ENCODE data around the gene PFKFB3.
A peak's percentile ranks its signal among the peaks of the same experiment; 100 is the strongest.
"Not testable (repeated sequence)": the region's sequence is repeated elsewhere in the genome, so short reads cannot be mapped to it uniquely, and the experiment has no call there.

Gene PFKFB3

DNA sequence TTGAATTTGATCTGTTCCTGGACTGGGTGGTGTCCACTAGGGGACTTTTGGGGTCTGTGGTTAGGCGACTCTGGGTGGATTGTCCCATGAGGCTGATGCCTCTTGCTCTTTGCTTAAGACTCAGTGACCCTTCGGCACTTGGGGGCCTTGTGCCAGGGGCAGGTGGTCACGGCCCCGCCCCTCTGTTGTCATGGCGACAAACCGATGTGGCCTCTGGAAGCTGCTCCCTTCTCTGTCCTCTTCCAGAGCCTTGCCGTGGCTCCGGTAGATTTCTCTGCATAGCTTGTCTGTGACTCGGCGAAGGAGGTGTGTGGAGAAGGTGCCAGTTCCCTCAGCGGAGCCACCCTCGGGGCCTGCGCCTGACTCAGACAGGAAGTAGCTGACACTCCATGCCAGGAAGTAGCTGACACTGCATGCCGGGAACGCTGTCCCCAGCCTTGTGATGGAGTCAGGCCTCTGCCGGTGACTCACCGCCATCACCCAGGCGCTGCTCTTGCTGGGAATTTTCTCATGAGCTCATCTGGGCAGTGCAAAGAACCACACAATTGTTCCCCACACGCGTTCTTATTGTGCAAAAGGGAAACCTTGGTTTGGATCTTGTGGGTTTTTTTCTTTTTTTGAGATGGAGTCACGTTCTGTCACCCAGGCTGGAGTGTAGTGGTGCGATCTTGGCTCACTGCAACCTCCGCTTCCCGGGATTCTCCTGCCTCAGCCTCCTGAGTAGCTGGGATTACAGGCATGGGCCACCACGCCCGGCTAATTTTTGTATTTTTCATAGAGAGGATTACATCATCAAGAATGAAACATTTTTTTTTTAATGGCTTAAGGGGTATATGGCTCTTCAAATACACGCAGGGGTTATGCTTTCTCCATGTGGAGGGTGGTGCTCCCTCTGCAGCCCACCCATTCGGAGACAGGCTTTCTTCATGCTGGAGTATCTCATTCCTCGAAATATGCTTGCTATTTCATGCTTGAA, 72.6 kb downstream of the PFKFB3 start:
- peak; percentile 86 for DNase-seq

DNA sequence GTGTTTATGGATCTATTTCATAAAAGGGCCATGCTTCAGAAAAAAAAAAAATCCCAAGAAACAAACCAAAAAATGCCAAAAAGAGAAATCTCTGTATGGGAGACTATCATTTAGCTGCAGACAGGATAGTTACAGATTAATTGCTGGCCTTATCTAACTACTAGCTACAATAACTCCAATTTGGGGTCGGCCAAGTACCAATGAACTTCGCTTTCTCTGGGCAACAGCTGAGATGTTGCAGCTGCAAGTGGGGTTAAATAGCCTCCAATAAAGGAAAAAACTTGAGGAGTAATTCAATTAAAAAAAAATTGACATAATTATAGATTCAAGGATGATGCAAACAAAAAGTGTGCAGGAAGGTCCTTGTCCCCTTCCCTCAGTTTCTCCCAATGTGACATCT, 73.6 kb downstream of the PFKFB3 start:
- no peak for DNase-seq

DNA sequence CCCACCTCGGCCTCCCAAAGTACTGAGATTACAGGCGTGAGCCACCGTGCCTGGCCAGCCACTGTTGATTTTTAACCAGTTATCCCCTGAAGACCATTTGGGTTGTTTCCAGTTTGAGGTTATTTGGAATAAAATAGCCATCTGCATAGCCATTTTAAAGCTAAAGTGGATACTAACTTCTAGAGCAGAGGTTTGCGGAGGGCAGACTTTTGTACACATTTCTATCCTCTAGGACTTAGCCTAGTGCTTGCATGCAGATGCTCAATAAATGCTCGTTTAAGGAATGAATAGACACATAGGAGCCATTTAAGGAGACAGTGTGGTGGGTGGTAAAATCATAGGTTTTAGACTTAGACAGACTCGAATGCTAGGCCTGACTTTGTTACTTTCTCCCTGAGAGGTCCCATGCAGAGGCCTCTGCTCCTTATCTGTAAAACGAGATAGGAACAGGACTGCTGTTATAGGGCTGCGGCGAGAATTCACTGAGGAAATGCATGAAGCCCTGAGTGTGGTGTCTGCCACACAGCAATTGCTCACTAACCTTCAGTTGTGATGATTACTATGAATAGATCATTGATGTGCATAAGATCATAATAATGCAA, 75.9 kb downstream of the PFKFB3 start:
- no peak for DNase-seq

DNA sequence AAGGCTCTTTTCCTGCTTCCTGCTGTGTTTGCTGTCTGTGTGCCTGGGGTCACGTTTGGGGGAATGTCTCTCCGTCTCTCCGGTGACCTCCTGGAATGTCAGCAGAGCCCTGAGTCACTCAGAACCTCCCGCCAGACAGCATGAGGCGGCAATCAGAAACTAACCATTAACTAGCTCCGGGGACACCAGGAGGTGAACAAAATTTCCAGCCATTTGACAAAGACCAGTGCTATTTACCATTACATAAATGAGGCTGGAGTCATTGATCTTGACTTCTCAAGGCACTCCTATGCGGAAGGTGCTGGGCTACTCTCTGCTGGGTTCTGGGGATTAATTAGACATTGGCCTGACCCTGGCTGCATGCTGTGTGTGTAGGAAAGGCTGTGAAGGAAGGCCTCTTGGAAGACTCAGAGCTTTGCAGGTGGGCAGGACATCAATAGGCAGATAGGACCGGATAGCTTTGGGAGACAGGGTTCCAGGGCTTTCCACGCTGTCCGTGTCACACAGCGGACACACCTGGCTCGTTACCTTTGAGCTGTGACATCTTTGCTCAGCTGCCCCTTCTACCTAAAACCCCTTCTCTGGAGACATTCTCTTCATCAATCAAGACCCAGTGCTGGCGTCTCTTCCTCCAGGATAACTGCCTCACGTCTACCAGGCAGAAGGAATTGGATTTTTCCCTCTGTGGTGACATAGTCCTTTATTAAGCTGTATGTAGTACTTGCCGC, 77.0 kb downstream of the PFKFB3 start:
- no peak for DNase-seq

DNA sequence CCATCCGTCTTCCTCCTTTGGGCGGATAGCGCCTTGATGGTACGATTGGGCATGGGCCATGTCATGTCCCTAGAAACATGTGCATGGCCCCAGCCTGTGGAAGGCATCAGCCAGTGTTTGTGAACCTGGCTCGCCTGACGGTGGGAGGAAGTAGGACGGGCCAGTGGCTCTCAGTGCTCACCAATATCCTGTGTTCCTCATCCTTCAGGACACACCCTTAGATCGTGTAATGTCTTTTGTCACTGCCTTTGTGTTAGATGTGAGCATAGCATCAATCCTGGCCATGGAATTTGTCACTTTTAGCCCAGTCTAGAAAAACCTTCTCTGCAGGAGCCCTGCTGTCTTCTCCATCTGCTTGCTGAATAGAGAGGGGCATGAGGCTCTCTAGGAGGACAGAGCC, 77.6 kb downstream of the PFKFB3 start:
- no peak for DNase-seq

DNA sequence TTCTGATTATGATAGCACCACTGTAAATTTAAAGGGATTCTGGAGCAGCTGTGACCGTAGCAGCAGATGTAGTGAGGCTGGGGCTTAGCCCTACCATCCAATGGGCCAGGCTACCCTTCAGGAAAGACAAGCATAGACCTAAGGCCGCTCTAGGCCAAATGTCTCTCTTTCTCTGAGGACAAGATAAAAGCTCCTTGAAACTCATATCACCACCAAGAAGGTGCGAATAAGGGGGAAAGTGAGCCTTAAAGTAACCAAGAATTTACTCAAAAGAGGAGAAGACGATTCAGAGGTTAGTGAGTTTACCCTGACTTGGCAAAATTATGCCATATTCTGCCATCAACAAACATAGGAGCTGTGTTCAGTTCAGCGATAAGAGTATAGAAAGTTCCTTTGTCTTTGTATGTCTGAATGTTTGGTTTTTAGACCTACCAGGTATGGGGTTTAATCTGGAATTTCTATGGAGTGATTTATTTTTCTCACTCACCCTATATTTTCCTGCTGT, 79.8 kb downstream of the PFKFB3 start:
- DNase-seq: no peak

DNA sequence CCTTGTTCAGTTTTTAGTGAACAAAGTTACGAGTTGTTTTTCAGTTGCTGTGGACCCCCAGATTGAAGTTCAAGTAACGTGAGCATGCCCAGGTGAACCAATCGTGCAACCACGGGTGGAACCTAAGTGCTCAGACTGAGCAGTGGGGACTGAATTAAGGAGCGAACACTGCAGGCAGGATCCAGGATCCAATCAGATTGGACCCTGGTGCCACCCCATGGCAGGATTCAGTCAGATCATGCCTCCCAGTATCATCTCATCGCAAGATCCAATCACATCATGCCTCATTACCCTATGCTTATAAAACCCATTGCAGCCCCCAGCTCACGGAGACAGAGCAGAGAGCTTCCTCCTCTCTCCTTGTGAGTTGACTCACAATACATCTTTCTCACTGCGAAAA, 80.9 kb downstream of the PFKFB3 start:
- no peak for DNase-seq

DNA sequence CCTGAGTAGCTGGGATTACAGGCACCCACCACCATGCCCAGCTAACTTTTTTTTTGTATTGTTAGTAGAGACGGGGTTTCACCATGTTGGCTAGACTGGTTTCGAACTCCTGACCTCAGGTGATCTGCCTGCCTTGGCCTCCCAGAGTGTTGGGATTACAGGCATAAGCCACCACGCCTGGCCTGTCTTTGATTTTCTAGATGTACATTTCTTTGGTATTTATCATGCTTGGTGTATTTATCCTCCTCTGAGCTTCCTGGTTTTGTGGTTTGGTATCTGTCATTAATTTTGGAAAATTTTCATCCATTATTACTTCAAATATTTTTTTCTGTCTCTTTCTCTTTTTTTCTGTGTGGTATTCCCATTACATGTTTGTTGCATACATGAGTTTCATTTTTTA, 87.9 kb downstream of the PFKFB3 start:
- not testable (repeated sequence) for DNase-seq

DNA sequence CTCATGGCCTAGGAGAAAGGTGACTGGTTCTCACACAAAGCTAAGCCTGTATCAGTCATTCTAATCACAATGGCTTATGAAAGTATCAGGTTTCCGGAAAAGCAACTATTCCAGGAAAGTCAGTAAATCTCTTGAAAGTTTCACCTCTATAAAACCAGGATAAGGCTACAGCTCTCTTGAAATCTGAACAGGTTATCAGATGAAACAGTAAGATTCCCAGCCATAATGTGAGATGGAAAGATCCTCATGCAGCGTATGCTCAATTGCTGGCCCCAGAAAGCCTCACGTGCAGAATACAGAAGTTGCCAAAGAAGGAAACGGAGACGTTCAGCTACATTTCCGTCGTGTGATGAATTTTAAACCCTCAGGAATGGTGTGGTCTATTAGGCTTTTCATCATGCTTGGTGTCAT, 90.0 kb downstream of the PFKFB3 start:
- DNase-seq: no peak

DNA sequence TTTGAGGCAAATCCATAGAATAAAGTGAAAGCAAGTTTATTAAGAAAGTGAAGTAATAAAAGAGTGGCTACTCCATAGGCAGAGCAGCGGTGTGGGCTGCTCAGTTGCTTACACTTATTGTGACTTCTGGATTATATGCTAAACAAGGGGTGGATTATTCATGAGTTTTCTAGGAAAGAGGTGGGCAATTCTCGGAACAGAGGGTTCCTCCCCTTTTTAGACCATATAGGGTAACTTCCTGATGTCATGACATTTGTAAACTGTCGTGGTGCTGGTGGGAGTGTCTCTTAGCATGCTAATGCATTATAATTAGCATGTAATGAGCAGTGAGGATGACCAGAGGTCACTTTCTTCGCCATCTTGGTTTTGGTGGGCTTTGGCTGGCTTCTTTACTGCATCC, 93.7 kb downstream of the PFKFB3 start:
- DNase-seq: not testable (repeated sequence)

DNA sequence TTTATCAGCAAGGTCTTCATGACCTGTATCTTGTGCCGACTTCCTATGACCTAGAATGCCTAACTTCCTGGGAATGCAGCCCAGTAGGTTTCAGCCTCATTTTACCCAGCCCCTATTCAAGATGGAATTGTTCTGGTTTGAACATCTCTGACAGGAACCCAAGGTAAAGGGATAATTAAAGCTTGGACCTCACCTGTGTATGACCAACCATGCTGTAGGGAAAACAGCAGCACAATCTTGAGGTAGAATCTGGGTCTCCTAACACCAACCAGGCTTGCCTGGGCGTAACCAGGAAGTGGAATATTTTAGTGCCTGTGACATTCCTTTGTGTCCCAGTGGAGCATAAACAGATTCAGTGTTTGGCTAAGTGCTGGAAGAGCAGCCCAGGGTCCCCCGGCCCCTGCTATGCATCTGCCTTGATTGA, 94.1 kb downstream of the PFKFB3 start:
- DNase-seq: no peak

DNA sequence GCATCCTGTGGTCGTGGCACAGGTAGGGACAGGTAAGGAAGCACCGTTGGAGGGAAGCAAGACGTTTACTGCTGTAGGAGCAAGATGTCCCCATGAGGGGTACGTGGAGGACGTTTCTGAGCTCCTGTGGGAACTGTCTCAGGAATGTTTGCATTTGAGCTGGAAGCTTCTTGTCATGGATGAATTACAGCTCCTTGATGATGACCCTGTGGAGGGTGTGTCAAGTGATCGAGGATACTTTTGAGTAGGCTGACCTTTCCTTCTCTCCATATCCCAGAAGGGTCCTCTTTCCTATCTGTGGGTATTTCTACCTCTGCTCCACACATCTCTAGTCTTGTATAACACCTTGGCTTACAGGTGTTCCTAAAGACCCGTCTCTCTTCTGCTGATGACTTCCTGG, 94.8 kb downstream of the PFKFB3 start:
- DNase-seq: no peak

DNA sequence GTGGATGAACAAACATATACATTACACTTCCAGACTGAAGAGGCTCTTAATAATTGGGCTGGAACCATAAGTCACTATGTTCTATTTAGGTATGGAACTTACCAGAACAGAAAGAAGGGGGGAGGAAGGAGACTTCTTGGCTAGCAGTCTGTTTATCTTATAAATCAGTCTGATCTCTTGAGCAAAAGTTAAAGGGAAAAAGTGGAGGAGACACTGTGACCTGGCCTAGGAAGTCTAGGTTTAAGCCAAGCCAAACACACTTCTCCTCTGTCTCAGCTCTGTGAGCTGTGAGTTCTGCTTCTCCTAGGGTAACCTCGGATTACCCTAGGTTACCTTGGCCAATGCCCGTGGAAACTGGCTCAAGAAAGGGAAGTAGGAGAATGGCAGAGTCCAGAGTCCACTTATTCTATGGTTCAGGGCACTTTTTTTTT, 95.2 kb downstream of the PFKFB3 start:
- DNase-seq: no peak

DNA sequence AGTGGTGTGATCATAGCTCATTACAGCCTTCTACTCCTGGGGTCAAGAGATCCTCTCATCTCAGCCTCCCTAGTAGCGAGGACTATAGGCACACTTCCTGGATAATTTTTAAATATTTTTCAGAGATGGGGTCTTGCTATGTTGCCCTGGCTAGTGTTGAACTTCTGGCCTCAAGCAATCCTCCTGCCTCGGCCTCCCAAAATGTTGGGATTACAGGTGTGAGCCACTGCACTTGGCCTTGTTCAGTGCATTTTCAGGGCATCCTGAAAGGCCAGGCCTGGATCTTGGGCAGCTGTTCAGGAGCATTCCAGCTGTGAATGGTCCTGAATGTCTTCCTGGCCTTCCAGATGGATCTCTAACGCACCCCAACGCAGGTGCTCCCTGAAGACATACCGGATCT, 95.7 kb downstream of the PFKFB3 start:
- no peak for DNase-seq

DNA sequence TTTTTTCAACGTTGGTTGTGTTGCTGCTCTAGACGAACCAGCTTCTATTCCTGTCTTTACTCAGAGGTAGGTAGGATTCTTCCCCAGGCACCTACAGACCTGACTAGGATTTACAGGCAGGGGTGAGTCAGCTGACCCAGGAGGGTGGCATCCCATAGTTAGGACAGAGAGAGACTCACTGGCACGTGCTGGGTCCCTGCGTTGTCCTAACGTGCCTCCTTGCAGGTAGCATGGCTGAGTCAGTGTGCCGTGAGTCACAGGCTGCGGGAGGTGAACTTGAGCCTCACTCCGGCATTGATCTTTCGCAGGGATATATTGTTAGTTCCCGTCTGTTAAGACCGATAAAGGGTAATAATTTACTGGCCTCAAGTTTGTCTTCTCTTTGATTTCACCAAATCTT, 96.5 kb downstream of the PFKFB3 start:
- DNase-seq: peak; percentile 24

DNA sequence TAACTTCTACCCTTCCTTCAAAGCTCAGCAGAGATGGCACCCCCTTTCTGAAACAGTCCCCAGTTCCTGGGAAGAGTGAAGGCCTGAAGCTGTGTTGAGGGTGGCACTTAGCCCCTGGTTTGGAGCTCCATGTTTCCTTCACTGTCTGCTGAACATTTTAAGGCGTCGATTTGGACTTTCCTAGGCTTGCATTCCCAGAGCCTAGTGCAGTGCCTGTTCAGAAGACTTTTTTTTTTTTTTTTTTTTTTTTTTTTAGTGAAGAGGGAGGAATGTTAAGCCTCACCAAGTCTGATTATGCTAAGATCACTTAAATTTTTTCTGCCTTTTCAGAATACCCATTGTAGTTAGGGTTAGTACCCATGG, 97.0 kb downstream of the PFKFB3 start:
- no peak for DNase-seq

DNA sequence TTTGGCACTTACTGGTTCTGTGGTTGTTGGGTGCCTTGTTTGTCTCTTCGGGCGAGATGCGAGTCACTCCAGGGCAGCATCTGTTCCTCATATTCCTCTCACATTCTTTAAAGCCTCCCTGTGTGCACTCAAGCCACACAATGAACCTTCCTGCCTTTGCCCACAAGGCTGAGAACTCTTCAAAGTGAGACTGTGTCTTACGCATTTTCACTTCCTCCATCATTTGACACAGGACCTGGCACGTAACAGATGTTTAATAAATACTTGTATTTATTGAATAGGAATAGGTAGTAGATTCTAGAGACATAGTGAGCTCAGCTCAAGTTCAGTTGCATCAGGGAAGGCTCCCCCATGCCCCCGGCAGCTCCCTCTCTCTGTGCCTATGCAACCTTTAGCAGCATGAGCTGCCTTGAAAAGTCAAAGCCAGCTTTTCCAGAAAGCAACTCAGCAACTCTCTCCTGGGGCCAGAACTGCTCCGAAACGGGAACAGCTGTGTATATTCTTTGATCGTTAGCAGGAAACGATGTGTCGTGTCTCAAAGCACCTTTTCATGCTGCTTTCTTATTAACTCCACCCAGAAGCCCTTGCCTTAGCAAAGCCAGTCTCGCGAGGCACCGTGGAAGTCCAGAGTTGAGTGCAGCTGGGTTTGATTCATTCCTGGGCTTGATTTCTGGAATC, 97.5 kb downstream of the PFKFB3 start:
- DNase-seq: no peak

DNA sequence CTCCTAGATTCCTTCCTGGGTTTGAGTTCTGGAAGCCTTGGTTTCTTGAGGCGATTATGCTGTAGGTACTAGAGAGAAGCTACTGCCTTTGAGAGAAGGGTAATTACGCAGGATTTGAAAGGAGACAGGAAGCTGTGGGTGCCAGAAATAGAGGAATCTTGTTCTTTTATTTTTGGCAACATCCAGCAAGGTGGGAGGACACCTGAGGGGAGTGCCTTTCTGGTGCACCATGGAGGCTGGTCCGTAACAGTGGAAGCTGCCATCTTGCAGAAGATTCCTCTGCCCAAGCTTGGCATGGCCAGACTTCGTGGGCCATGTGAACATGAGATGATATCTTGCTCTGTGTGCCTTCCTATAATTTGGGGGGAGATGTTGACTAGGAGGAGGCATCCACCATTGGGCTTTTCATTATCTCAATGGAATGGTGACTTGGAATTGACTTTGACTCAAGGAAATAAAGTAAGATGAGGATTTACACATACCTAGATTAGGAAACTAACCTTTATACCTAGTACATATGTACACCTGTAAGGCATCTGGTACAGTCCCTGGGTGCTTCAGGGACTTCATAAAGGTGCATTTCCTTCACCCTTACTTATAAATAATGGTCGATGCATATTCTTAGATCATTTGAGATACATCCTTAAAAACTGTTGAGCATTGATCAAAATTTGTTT, 98.2 kb downstream of the PFKFB3 start:
- DNase-seq: no peak

DNA sequence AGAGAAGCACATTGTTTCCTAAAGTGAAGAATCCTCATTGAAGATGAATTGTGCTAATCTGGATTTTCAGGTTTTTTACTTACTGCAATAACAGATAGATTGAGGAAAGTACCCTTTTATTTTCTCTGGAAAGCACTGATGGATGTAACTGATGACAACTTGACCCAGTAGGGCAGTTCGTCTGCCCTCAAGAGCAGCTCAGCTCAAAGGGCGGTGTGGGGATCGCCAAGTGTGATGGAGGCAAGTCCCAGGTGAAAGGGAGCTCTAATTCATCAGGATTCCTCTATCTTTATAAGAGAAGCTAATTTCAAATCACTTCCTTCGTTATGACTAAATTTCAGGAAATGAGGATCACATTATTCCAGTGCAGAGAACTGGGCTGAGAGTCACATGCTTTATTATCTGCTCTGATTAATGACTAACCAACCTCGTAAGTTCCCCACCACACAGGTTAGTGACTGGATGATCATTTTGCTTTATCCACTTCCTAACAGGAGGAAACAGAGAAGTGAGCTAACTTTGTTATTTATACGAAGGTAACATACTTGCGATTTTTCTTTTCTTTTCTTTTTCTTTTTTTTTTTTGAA, 98.8 kb downstream of the PFKFB3 start:
- no peak for DNase-seq

All from stimulated activated CD4-positive, alpha-beta T cell treated with anti-CD3 and anti-CD28 coated beads, Interleukin-4, amount 100 ng/mL, for 1 hour (primary cell).